Stomach (tissue), 19 donors: ENCODE results near the gene GSTM5. TPM values are rescaled to one million over a fixed set of nuclear protein-coding genes. Genes with fewer than 3 reads are reported as not detected.
"Not testable (repeated sequence)": the region's sequence is repeated elsewhere in the genome, so short reads cannot be mapped to it uniquely, and the experiment has no call there.

Source experiments
- DNase-seq, 2 donors: peaks; one replicate each; pipeline versions ENCODE4 v3.0.0 to v3.0.0-alpha.2; 2013 to 2019
- H3K27ac ChIP-seq, 5 donors: fragments of 200-600 bp in 4 of 5; sonication (generic) in 4 of 5; one replicate each; pipeline ENCODE4 v1.5.1; 2013 to 2019; ENCODE audit warnings: mild to moderate bottlenecking in 1 of 5, moderate library complexity in 1 of 5
- H3K27me3 ChIP-seq, 3 donors: fragments of 200-600 bp; sonication (generic); one replicate each; pipeline ENCODE4 v1.5.1; 2017 to 2019; ENCODE audit warnings: mixed run types in 1 of 3
- H3K36me3 ChIP-seq, 4 donors: fragments of 200-600 bp; sonication (generic); 1 replicate in 3 of 4; 2 replicates in 1 of 4; pipeline ENCODE4 v1.5.1; 2016 to 2019
- H3K4me1 ChIP-seq, 4 donors: fragments of 200-600 bp; sonication (generic); one replicate each; pipeline ENCODE4 v1.5.1; 2016 to 2019
- H3K4me3 ChIP-seq, 4 donors: fragments of 200-600 bp; sonication (generic) in 3 of 4; one replicate each; pipeline ENCODE4 v1.5.1; 2016 to 2019; ENCODE audit warnings: mild to moderate bottlenecking in 1 of 4
- H3K9me3 ChIP-seq, 4 donors: fragments of 200-600 bp; sonication (generic); one replicate each; pipeline ENCODE4 v1.5.1; 2016 to 2019
- EP300 ChIP-seq: sonication (generic); formaldehyde crosslinking; IDR thresholded peaks from one replicate; pipeline ENCODE4 v1.6.1; 2017; ENCODE audit warnings: antibody characterized with exemption
- POLR2A ChIP-seq, 4 donors: fragments of 450-650 bp; IDR thresholded peaks; one replicate each; pipeline ENCODE4 v1.6.1; 2016; ENCODE audit warnings: antibody characterized with exemption in 4 of 4, control low read depth in 2 of 4, mild to moderate bottlenecking in 1 of 4, moderate library complexity in 1 of 4
- POLR2AphosphoS5 ChIP-seq, 3 donors: sonication (generic); formaldehyde crosslinking; IDR thresholded peaks; one replicate each; pipeline ENCODE4 v1.6.1; 2016; ENCODE audit warnings: antibody characterized with exemption in 3 of 3
- WGBS, 5 donors: extraction: QIAGEN DNeasy Blood & Tissue Kit in 3 of 5; methylation state at CpG; one replicate each; pipeline versions ENCODE4 v1.1.5 to v1.1.7; 2013 to 2018; 5-methylcytosine and 5-hydroxymethylcytosine counted together
- intact Hi-C: fragments of 100-400 bp; cut with DNase I; formaldehyde crosslinking; loops from one replicate; pipeline ENCODE4 v1.15.1; 2023; ENCODE audit warnings: low total_unique reads
- long read RNA-seq, 10 donors: transcript quantifications; one replicate each; lab custom pipeline, GENCODE V29; 2026
- polyA plus RNA-seq, 3 donors: library from polyadenylated mRNA; stranded (reverse); fragments of 200-250 nt; gene quantifications; one replicate each; pipeline ENCODE4 v1.2.3, GENCODE V29; 2013
- total RNA-seq, 5 donors: library from RNA; depleted of rRNA; stranded (reverse); fragments of >200 nt; gene quantifications; one replicate each; pipeline versions ENCODE4 v1.1.0 to v1.2.3, GENCODE V29; 2014 to 2016
- TF ChIP-seq, protein P1 (sequence below), 7 experiments: fragments of 450-650 bp in 4 of 7; fragments of 200-600 bp in 3 of 7; sonication (generic) in 3 of 7; IDR thresholded peaks; one replicate each; pipeline ENCODE4 v1.5.1; 2016 to 2019; ENCODE audit warnings: antibody characterized with exemption in 7 of 7, control low read depth in 2 of 7, mild to moderate bottlenecking in 1 of 7
- donor health status: healthy with polysubstance abuse.
- donor health status: Bipolar disorder and iron deficiency.
- donor health status: healthy.

GSTM5 gene
- 10 to 100 TPM in 2 of 5 donors, 1 to 10 TPM in 1, not detected in 2; 1.4 to 35.6 (median 18.5) TPM for total RNA-seq
- polyA plus RNA-seq: 10 to 100 TPM in 2 of 3 donors, 1 to 10 TPM in 1; 3.6 to 22.0 (median 14.9) TPM
- long read RNA-seq, donor 1, partial matches to known transcripts: 0 of 2 reads
- long read RNA-seq, donor 1, other reads (novel, unspliced or antisense): 0 of 2 reads
- long read RNA-seq, donor 2, partial matches to known transcripts: 0 of 5 reads
- long read RNA-seq, donor 2, other reads (novel, unspliced or antisense): 0 of 5 reads
- long read RNA-seq, donor 3: 0 reads
- long read RNA-seq, donor 4: 0 reads
- long read RNA-seq, donor 5, transcript GSTM5-201 (8 exons, 1,555 nt): major isoform, 5 of 63 reads
- long read RNA-seq, donor 5, partial matches to known transcripts: 53 of 63 reads
- long read RNA-seq, donor 5, other reads (novel, unspliced or antisense): 5 of 63 reads
- long read RNA-seq, donor 6: 0 reads
- long read RNA-seq, donor 7, partial matches to known transcripts: 0 of 2 reads
- long read RNA-seq, donor 7, other reads (novel, unspliced or antisense): 0 of 2 reads
- long read RNA-seq, donor 8, partial matches to known transcripts: 58 of 60 reads
- long read RNA-seq, donor 8, other reads (novel, unspliced or antisense): 0 of 60 reads
- long read RNA-seq, donor 9, transcript GSTM5-201 (8 exons, 1,555 nt): major isoform, 8 of 13 reads
- long read RNA-seq, donor 9, partial matches to known transcripts: 5 of 13 reads
- long read RNA-seq, donor 9, other reads (novel, unspliced or antisense): 0 of 13 reads
- long read RNA-seq, donor 10, partial matches to known transcripts: 0 of 2 reads
- long read RNA-seq, donor 10, other reads (novel, unspliced or antisense): 0 of 2 reads

DNA sequence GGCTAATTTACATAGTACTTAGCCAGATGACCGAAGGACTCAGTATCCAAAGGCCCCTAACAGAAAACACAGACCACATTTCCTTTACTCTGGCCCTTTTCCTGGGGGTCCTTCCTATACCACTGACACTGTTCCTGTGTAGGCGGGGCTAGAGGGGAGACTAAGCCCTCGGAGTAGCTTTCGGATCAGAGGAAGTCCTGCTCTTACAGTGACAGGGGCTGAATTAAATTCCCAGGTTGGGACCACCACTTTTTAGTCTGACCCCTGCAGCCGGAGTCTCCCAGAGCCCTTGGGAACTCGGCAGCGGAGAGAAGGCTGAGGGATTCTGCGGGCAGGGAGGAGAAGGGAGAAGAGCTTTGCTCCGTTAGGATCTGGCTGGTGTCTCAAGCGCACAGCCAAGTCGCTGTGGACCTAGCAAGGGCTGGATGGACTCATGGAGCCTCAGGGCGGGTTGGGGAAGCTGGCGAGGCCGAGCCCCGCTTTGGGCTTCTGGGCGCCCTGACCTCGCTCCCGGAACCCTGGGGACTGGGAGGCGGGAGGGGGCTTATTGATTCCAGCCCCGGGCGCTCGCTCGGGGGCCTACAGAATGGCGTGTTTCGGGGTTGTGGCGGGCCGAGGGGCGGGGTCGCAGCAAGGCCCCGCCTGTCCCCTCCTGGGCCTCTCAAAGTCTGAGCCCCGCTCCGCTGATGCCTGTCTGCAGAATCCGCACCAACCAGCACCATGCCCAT, at the start of gene GSTM5:
Gene GSTM5, plus strand, starts transcription at position 659 of the 728 bp plus-strand sequence. Its CDS starts 62 bp downstream, at position 721.
- H3K36me3 ChIP-seq, H3K27me3 ChIP-seq, intact Hi-C loops, H3K4me1 ChIP-seq: not testable (repeated sequence)
- Histone ChIP-seq H3K9me3 (peaks cover 0 to 11% (median 0%) of the 10 kb centered on the region in 4 donors), H3K4me3 (peak within 1 kb of the TSS; percentile 32 to 42 (median 36)), H3K27ac (peak within 1 kb of the TSS in 3 of 5 donors; percentile 38 to 58 (median 53))
- peak in 1 of 2 donors; percentile 61 for DNase-seq
- WGBS, 5 donors: 36 to 68% (median 44%) methylated on average over 8 to 33 of the region's 33 CpGs

DNA sequence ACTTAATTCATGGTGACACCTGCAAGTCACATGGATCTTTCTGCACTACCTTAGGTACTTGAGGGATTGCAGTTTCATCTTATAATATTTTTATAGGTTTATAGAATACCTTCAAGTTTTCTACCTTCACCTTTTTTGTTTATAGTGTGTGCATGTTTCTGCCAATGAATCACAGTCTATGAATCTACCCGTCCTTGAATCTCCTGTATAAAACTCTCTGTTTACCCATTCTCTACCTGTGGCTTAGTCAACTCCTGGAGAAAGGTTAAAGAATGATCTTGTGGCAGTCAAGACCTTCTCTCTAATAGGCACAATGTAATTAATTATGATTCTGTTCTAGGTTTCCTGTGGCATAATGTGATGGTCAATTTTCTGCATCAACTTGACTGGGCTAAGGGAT, 47.4 kb upstream of the GSTM5 start:
- Histone ChIP-seq H3K27ac (no peak overlapping the region), H3K9me3 (no peaks in the 10 kb centered on the region), H3K4me3 (no peak overlapping the region), H3K36me3 (peaks cover 0 to 35% (median 23%) of the 10 kb centered on the region in 4 donors), H3K4me1 (peaks cover 10 to 22% (median 14%) of the 10 kb centered on the region in 4 donors), H3K27me3 (no peaks in the 10 kb centered on the region)
- 61 to 88% (median 77%) methylated on average over 1 of the region's 1 CpG for WGBS, 5 donors
- no peak for TF ChIP-seq EP300
- TF ChIP-seq POLR2A (IDR thresholded peaks at IDR 0.05): no peak
- TF ChIP-seq, protein P1, sequence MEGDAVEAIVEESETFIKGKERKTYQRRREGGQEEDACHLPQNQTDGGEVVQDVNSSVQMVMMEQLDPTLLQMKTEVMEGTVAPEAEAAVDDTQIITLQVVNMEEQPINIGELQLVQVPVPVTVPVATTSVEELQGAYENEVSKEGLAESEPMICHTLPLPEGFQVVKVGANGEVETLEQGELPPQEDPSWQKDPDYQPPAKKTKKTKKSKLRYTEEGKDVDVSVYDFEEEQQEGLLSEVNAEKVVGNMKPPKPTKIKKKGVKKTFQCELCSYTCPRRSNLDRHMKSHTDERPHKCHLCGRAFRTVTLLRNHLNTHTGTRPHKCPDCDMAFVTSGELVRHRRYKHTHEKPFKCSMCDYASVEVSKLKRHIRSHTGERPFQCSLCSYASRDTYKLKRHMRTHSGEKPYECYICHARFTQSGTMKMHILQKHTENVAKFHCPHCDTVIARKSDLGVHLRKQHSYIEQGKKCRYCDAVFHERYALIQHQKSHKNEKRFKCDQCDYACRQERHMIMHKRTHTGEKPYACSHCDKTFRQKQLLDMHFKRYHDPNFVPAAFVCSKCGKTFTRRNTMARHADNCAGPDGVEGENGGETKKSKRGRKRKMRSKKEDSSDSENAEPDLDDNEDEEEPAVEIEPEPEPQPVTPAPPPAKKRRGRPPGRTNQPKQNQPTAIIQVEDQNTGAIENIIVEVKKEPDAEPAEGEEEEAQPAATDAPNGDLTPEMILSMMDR (IDR thresholded peaks at IDR 0.05): no peak
- no peak for TF ChIP-seq POLR2AphosphoS5 (IDR thresholded peaks at IDR 0.05)
- no peak for DNase-seq
- intact Hi-C loops: no loop called here

DNA sequence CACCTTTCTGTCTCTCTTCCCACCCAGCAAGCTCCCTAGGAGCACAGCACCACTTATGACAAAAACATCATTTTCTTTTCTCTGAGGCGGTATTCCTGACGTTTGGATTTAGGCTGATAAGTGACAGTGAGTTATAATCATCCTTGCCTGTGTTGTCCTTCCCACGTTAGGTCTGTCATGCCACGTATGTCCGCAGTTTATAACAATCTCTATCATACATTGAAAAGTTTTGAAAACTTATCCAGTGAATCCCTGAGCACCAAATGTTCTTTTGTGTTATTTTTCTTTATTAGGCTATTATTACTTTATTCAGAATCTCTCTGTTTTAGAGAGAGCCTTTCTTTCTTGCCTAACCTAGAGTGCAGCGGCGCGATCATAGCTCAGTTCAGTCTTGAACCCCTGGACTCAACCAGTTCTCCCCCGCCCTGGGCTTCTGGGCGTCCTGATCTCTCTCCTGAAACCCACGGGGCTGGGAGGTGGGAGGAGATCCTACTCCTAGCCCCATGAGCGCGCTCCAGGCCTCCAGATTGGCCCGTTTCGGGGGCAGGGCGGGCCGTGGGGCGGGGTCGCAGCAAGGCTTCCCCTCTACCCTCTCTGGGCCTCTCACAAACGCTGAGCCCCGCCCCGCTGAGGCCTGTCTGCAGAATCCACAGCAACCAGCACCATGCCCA, 44.5 kb upstream of the GSTM5 start, which contains the start of gene GSTM2:
Gene GSTM2, plus strand, starts transcription at position 606 of the 671 bp plus-strand sequence. Its CDS starts 59 bp downstream, at position 665.
- no peaks in the 10 kb centered on the region for H3K9me3 ChIP-seq
- H3K27me3 ChIP-seq: no peaks in the 10 kb centered on the region
- TF ChIP-seq POLR2AphosphoS5 (IDR thresholded peaks at IDR 0.05) (peak in 1 of 3 donors; percentile 60), EP300 (no peak), POLR2A (IDR thresholded peaks at IDR 0.05) (no peak)
- TF ChIP-seq, protein P1 (IDR thresholded peaks at IDR 0.05): no peak
- peaks cover 10 to 22% (median 14%) of the 10 kb centered on the region in 4 donors for H3K4me1 ChIP-seq
- peaks cover 0 to 23% (median 2%) of the 10 kb centered on the region in 4 donors for H3K36me3 ChIP-seq
- DNase-seq: peak; percentile 93 to 97
- WGBS, 5 donors: 9 to 13% (median 11%) methylated on average over 19 to 22 of the region's 22 CpGs
- intact Hi-C loops: no loop called here
- H3K27ac ChIP-seq: peak within 1 kb of the TSS; percentile 43 to 64 (median 47)
- peak within 1 kb of the TSS; percentile 58 to 60 (median 59) for H3K4me3 ChIP-seq

DNA sequence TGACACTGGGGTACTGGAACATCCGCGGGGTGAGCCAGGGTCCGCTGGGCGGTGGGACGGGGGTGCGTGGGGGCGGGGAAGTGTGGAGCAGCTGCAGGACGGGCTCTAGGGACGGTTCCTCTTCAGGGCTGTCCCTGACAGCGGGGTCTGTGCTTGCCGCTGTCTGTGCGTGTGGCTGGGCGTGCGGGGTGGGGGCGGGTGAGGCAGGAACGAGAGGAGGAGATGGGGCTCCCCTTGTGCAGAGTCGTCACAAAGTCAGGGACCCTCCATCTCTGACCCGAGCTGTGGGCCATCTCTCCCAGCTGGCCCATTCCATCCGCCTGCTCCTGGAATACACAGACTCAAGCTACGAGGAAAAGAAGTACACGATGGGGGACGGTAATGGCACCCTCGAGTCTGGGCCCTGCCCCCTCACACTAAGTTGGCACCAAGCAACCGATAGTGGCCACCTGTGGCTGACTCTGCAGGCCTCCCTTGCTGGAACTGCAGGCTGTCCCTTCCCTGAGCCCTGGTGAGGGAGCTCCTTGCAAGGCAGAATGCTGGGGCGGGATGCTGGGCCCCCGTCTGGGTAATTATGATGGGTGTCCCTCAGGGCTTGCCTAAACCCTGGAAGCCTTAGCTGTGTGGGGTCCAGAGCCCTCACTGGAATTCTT, 43.8 kb upstream of the GSTM5 start:
- Histone ChIP-seq H3K9me3 (no peaks in the 10 kb centered on the region), H3K27ac (peak overlapping the region; percentile 2 to 64 (median 47)), H3K4me3 (peak overlapping the region; percentile 58 to 60 (median 59)), H3K4me1 (peaks cover 10 to 22% (median 14%) of the 10 kb centered on the region in 4 donors), H3K27me3 (no peaks in the 10 kb centered on the region), H3K36me3 (peaks cover 0 to 27% (median 3%) of the 10 kb centered on the region in 4 donors)
- TF ChIP-seq POLR2A (IDR thresholded peaks at IDR 0.05): no peak
- 6 to 14% (median 9%) methylated on average over 6 to 26 of the region's 26 CpGs for WGBS, 5 donors
- intact Hi-C loops: no loop called here
- DNase-seq: peak in 1 of 2 donors; percentile 51
